Pulmonary artery endothelial cell (primary cell): ENCODE results near the gene FBN3. TPM values are rescaled to one million over a fixed set of nuclear protein-coding genes. Genes with fewer than 3 reads are reported as not detected.

ENCODE experiments used
- DNase-seq: peaks from one replicate; pipeline ENCODE4 v3.0.0-alpha.2; 2011; ENCODE audit warnings: low read depth, low spot score
- total RNA-seq: library from RNA; depleted of rRNA; stranded (reverse); fragments of >200 nt; gene quantifications from 2 replicates; pipeline ENCODE4 v1.2.3, GENCODE V29; 2014

The FBN3 gene
- total RNA-seq, 1 donor from 2014 or later: not detected

- DNase-seq: no peak
Observed at GRCh38 chr19:8093740-8094139, 55.7 kb downstream of the FBN3 start.

GRCh38 chr19:8090950-8091349 lies 58.4 kb downstream of the FBN3 start:
- no peak for DNase-seq

- no peak for DNase-seq
Observed at GRCh38 chr19:8089664-8090601, 59.5 kb downstream of the FBN3 start.

- no peak for DNase-seq
Observed at GRCh38 chr19:8088752-8089663, 60.4 kb downstream of the FBN3 start.

GRCh38 chr19:8087876-8088275 lies 61.5 kb downstream of the FBN3 start:
- no peak for DNase-seq

GRCh38 chr19:8086849-8087248 lies 62.5 kb downstream of the FBN3 start:
- DNase-seq: no peak

GRCh38 chr19:8085598-8086408 lies 63.6 kb downstream of the FBN3 start:
- DNase-seq: no peak

- no peak for DNase-seq
Observed at GRCh38 chr19:8084152-8084551, 65.2 kb downstream of the FBN3 start.

GRCh38 chr19:8083141-8083540 lies 66.3 kb downstream of the FBN3 start:
- DNase-seq: no peak

- no peak for DNase-seq
Observed at GRCh38 chr19:8081569-8082550, 67.5 kb downstream of the FBN3 start.

DNA sequence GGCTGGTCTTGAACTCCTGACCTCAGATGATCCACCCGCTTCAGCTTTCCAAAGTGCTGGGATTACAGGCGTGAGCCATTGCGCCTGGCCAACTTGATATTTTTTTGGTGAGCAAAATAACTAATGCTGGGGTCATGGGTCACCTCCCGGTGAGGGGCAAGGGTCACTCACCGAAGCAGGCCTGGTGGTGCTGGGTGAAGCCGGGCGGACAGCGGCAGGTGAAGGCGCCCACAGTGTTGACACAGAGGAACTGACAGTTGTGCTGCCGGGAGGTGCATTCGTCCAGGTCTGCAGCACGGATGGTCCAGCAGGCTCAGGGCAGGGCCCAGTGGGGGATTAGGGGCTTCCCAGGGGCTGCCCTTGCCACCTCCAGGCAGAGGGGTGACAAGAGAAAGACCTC lies 68.6 kb downstream of the FBN3 start:
- DNase-seq: no peak

- DNase-seq: no peak
Observed at GRCh38 chr19:8079988-8080387, 69.4 kb downstream of the FBN3 start.

GRCh38 chr19:8075158-8076074 lies 74.0 kb downstream of the FBN3 start:
- no peak for DNase-seq

DNA sequence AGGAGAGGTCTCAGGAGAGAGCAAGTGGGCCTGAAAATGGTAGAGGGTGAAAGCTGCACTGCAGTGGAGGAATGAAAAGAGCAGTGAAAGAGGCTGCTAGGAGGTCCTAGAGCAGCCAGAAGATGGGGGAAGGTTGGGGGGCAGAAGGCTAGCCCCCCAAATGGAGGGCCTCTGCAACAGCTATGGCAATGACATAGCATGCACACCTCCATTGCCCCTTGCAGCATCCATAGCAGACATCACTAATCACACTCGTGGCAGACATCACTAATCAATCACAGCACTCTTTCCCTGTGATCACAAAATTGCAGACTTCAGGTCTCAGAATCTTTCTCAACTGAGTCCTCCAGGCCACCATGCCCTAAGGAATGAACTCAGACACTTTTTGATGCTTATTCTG lies 74.9 kb downstream of the FBN3 start:
- DNase-seq: no peak

GRCh38 chr19:8071912-8072311 lies 77.5 kb downstream of the FBN3 start:
- DNase-seq: no peak

DNA sequence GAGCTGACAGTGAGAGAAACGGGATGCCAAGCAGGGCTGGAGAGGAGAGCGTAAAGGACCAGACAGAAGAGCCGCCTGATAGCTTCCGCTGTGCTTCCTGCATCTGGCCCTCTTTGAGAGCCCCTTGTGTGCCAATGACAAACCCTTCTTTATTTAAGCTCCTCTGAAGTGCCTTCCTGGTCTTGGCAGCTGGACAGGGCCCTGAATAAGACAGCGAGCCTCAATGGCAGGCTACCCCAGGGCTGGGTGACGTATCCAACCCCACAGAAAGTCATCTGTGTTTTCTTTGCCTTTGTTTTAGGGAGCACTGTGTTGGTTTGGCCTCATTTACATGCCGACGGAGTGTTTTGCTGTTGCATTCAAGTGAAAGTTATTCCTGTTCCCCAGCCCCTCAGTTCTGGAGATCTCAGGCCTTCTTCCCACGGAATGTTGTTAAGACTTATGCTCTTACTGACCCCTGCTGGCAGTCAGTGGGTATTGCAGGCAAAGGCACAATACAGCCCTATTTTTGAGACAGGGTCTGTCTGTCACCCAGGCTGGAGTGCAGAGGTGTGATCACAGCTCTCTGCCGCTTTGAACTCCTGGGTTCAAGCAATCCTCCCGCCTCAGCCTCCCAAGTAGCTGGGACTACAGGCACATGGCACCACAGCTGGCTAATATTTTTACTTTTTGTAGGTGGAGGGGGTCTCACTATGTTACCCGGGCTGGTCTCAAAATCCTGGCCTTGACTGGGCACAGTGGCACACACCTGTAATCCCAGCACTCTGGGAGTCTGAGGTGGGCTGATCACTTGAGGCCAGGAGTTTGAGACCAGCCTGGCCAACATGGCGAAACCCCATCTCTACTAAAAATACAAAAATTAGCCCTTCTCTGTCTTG lies 80.1 kb downstream of the FBN3 start:
- no peak for DNase-seq

GRCh38 chr19:8065875-8066261 lies 83.5 kb downstream of the FBN3 start:
- DNase-seq: no peak
